HS-27A (cell line): ENCODE data around the gene DNAJB11.
"Not testable (repeated sequence)": the region's sequence is repeated elsewhere in the genome, so short reads cannot be mapped to it uniquely, and the experiment has no call there.

Experiments used
- DNase-seq: peaks from one replicate; pipeline ENCODE4 v3.0.0-alpha.2; 2012; ENCODE audit warnings: low read depth, missing footprints

The DNAJB11 gene

GRCh38 chr3:186552408-186553031 lies 18.0 kb upstream of the DNAJB11 start:
- DNase-seq: no peak

GRCh38 chr3:186564586-186564985 lies 5.9 kb upstream of the DNAJB11 start:
- DNase-seq: no peak

- peak; percentile 1 for DNase-seq
Observed at GRCh38 chr3:186566772-186567071, 3.8 kb upstream of the DNAJB11 start.

- peak; percentile 62 for DNase-seq
Observed at GRCh38 chr3:186567072-186567921, 3.2 kb upstream of the DNAJB11 start, which contains the start of gene TBCCD1. Gene TBCCD1, minus strand, starts transcription at chr3:186567339. Its CDS starts 3,010 bp downstream, at chr3:186564329.

- DNase-seq: not testable (repeated sequence)
Observed at GRCh38 chr3:186569361-186569760, 1.2 kb upstream of the DNAJB11 start.

GRCh38 chr3:186569779-186570095 lies 783 bp upstream of the DNAJB11 start:
- DNase-seq: no peak

- DNase-seq: no peak
Observed at GRCh38 chr3:186570941-186571643, 572 bp downstream of the DNAJB11 start.

GRCh38 chr3:186571644-186572013 lies 1.1 kb downstream of the DNAJB11 start:
- no peak for DNase-seq

- DNase-seq: no peak
Observed at GRCh38 chr3:186577521-186577920, 7.0 kb downstream of the DNAJB11 start.

- DNase-seq: no peak
Observed at GRCh38 chr3:186580785-186581184, 10.3 kb downstream of the DNAJB11 start.

- DNase-seq: no peak
Observed at GRCh38 chr3:186582541-186582940, 12.0 kb downstream of the DNAJB11 start.

- DNase-seq: no peak
Observed at GRCh38 chr3:186583831-186584230, 13.3 kb downstream of the DNAJB11 start.

GRCh38 chr3:186586245-186586644 lies 15.7 kb downstream of the DNAJB11 start:
- not testable (repeated sequence) for DNase-seq

GRCh38 chr3:186587183-186587582 lies 16.7 kb downstream of the DNAJB11 start:
- DNase-seq: no peak

- DNase-seq: no peak
Observed at GRCh38 chr3:186588632-186589031, 18.1 kb downstream of the DNAJB11 start.

- DNase-seq: no peak
Observed at GRCh38 chr3:186589121-186589520, 18.6 kb downstream of the DNAJB11 start.

- no peak for DNase-seq
Observed at GRCh38 chr3:186589856-186590579, 19.5 kb downstream of the DNAJB11 start.

GRCh38 chr3:186590580-186591295 lies 20.2 kb downstream of the DNAJB11 start:
- no peak for DNase-seq

- no peak for DNase-seq
Observed at GRCh38 chr3:186592682-186593081, 22.2 kb downstream of the DNAJB11 start.

- no peak for DNase-seq
Observed at GRCh38 chr3:186593862-186594261, 23.3 kb downstream of the DNAJB11 start.

- no peak for DNase-seq
Observed at GRCh38 chr3:186594591-186595113, 24.1 kb downstream of the DNAJB11 start.
